ENCODE measurements around the gene CMIP.
"Not testable (repeated sequence)": the region's sequence is repeated elsewhere in the genome, so short reads cannot be mapped to it uniquely, and the experiment has no call there.

The CMIP gene

DNA sequence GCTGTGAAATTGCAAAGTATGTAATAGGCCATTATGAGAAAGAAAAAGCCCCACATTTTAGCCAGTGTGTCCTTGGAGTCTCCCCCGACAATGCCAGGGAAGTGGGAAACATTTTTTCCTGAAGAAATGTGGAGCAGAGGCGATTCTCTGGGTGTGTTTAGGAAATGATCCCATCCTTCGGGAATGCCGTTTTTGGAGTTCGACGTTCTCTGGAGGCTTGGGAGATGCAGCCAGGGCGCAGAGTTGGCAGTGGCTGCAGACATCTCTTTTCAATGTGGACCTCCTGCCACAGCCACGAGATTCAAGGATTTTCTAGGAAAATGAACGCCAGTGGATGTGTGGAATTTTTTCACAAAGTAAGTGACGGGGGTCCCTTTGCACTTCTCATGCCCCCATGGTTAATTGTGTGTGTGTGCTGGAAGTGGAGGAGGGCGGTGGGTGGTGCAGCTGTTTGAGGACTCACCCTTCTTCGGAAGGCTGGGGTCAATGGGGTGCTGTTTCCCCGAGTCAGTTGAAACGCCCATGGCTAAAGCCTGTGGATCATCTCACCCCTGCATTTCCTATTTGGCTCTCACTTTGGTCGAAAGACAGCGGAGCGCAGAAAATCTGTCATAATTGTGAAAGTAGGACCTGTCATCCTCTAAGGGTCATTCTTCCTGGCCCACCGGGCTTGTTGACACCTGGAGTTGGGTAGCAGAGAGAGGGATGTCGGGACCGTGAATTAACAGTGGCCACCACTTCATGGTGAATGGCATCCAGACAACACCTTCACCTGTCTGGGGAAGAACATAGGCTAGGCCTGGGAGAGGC, 73.2 kb downstream of the CMIP start:
- DNase-seq: no peak

DNA sequence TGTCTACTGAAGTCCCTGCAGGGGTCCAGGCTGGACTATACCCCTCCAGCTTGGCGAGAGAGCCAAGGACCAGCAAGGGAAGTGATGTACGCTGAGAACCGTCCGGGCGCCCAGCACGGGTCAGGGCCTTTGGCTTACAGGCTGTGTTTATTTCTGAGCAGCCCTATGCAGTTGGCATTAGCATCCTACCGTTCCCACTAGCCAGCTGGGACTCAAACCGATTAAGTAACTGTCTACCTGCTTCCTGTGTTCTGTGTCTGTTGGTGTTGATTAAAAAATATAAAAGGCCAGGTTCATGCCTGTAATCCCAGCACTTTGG, 73.8 kb downstream of the CMIP start:
- no peak for DNase-seq

DNA sequence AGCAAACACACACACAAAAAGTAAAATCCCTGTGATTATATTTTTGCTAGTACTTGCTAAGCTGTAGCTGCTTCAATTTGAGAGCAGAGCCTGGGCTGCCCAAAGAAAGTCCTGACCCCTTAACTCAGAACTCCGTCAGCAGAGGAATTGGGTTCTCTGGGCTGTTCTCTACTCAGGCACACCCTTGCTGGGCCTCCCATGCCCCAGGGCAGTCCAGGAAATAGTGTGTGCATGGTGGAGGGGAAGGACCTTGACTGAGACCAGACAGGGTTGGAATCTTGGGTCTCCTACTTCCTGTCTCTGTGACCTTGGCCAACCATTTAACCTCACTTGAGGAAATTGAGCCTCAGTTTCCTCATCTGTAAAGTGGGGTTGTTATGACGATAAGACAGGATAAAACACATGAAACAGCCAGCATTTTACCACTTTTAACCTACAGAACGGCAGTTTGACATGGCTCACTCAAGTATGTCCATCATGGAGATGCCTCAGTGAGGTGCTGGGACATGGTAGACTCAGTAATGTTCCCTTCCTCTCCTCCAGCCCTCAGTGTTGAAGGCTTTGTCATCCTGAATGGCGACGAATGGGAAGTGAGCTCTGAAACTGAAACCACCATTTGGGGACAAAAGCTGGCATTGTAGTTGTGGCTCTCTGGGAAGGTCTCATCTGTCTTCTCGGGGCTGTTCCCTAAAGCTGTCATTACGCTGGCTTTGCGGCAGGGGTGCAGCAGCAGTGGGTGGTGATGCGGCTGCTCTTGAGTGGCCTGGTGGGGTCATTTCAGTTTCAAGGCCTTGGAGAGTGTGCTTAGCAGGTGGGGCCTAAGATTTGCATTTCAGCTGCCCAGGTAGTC, 74.9 kb downstream of the CMIP start:
- DNase-seq: no peak

DNA sequence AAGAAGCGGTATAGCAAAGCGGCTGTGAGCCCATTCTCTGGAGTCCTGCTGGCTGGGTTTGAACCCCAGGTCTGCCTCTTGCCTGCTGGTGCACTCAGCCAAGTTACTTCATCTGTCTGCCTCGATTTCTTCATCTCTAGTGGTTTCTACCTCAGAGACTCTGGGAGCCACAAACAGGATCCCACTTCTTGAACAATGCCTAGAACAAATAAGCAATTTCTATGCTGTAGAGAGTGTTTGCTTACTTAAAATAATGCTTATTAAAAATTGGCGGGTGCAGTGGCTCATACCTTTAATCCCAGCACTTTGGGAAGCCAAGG, 75.5 kb downstream of the CMIP start:
- DNase-seq: no peak

DNA sequence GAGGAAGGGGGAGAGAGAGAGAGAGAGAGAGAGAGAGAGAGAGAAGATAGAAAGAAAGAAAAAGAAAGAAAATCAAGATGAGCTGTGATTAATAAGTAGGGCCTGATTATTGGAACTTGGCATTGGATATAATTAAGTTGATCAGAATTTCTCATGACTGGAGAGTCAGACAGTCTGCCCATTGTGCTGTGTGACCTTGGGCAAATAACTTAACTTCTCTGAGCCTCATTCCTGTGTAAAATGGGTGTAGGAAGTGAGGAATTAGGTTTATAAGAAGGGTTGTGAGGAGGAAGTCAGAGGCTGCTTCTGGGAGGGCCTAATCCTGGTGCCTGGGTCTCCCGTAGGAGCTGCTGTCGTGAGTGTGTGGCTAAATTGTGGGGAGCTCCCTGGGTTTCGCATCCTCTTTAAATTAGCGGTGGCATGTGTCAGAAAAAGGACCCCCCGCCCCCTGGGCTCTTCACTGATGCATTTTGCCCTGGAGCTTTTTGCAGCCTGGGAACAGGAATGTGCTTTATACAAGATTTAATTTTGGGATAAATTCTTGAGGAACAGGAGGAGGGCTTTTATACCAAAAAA, 76.0 kb downstream of the CMIP start:
- no peak for DNase-seq

DNA sequence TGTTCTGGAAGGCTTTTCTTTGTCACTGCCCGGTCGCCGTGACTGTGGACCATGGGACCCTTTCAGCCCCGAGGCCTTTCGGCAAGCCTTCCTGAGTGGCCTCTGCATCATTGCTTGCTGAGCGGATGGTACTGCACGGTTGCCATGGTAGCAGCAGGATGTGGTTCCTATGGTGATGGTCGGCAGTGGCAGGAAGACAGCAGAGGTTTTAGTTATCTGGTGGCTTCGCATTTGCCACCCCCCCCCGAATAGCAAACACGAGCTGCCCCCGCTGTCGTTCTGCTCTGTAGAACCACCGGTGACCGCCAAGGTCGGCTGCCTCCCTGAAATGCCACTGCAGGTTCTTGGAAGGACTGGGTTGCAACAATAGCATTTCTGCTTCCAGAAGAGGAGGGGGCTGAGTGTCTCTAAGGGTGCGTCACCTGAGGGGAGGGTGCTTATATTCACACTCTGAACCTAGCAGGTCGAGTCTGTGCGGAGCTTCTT, 76.6 kb downstream of the CMIP start:
- peak; percentile 43 to 87 (median 62) for DNase-seq

DNA sequence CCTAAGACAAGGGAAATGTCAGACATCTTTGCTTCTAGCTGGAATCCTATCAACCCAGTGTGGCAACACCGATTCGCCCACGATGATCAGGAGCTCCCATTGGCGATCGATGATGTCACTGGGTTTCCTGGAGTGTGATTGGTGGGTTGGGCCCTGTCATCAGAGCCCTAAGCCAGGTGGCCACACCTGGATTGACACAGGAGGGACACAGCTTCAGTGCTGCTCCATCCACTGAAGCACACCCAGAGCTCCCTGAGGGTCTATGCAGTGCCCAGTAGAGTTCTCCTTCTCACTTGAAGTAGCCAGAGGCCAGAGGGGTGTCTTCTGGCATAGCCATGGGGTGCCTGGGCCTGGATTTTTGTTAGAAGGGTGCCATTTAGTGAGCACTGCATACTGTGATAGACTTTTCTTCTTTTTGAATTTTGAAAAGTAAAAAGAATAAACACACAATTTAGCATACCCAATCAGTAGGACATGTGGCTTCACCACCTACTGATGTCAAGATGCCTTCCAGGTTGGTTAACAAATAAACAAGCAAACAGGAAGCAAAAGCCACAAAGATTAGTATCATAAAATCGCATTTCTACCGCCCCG, 77.6 kb downstream of the CMIP start:
- peak in 1 of 5 donors; percentile 50 for DNase-seq

DNA sequence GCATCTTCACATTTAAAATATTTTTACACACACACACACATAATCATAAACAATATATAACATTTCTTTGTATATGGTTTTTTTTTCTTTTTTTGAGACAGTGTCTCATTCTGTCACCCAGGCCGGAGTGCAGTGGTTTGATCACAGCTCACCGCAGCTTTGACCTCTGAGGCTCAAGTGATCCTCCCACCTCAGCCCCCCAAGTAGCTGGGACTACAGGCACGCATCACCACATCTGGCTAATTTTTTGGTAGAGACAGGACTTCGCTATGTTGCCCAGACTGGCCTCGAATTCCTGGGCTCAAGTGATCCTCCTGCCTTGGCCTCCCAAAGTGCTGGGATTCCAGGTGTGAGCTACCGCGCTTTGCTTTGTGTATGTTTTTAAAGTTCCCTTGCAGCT, 78.2 kb downstream of the CMIP start:
- not testable (repeated sequence) for DNase-seq

DNA sequence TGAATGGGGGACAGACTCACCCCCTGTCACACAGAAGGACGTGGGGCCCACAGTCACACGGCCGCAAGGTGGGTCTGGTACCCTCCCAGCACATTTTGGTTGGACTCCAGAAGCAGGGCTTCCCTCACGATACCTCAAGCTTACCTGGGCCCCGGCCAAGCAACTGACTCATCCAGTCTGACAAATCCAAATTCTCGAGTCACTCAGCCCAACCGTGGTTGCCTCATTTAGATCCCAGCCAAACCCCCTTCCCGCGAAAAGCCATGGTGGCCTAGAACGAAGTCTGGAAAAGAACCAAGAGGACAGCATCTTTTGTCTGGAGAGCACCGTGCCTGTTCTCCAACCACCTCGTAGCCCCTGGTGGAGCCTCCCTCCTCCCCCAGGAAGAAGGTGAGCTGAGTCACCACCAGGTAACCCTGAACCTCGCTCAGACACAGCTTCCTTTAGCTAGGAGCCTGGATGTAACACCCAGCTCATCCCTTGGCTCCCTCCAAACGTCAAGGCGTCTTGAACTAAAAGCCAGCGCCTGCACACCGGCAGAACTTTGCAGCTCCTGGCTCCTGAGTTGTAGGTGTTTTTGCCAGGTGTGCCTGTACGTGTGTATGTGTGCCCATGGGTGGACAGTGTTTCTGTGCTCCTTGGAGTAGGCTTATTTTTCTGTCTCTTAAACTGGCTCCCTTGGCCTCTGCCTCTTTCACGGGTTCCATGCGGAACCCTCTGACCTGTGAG, 78.9 kb downstream of the CMIP start:
- DNase-seq: no peak

DNA sequence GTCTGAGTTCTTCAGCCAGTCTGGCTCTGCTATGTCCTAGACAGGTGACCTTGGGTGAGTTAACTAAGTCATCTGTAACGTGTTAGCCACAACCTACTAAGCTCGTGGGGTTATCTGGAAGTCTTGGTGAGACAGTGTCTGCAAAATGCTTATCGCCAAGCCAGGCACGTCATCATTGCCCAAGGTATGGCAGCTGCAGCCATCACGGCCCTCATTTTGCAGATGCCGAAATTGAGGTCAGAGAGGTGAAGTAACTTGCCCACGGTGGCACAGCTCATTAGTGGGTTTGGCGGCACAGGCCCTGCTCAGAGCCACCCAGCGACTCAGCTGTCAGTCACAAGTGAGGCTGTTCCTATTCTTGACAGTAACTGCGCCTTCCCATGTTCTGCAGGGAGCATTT, 79.8 kb downstream of the CMIP start:
- peak in 3 of 5 donors; percentile 15 to 47 (median 37) for DNase-seq

DNA sequence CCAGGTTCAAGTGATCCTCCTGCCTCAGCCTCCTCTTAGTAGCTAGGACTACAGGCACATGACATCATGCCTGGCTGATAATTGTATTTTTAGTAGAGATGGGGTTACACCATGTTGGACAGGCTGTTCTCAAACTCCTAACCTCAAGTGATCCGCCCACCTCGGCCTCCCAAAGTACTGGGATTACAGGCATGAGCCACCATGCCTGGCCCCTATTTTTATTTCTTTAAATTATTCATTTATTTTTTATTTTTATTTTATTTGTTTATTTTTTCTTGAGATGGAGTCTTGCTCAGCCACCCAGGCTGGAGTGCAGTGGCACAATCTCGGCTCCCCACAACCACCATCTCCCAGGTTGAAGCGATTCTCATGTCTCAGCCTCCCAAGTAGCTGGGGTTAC, 80.3 kb downstream of the CMIP start:
- DNase-seq: not testable (repeated sequence)

DNA sequence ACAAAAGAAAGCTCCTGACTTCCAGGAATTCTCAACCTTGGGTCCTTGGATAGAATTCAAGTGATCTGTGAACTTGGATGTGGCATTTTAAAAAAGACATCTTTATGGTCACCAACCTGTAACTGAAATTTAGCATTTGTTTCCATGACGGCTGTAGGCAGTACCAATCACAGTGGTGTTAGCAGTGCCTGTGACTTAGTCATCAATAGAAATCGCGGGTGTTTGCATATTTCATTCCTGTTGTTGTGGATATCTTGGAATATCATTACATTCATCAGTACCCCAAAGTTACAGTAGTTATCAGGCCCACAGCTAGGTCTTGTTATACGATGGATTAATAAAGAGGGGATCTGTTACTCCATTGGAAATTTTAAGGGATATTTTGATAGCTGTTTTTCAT, 81.6 kb downstream of the CMIP start:
- DNase-seq: no peak

DNA sequence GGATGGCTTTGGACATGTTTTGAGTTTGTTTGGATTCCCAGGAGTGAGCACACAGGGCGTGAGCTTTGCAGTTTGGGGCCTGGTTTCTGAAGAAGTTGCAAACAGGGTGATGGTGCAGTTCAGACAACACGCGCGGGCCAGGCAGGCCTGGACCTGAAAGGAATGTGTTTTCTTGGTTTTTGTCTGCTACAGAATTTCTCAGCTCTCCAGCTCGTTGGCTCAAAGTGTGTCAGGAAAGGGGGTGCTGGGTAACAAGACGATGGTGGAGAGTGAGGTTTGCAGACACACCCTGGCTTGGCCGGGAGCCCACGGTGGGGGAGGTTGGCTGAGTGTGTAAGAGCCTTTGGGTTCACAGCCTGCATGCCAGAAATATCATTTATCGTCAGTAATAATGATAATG, 82.3 kb downstream of the CMIP start:
- no peak for DNase-seq

DNA sequence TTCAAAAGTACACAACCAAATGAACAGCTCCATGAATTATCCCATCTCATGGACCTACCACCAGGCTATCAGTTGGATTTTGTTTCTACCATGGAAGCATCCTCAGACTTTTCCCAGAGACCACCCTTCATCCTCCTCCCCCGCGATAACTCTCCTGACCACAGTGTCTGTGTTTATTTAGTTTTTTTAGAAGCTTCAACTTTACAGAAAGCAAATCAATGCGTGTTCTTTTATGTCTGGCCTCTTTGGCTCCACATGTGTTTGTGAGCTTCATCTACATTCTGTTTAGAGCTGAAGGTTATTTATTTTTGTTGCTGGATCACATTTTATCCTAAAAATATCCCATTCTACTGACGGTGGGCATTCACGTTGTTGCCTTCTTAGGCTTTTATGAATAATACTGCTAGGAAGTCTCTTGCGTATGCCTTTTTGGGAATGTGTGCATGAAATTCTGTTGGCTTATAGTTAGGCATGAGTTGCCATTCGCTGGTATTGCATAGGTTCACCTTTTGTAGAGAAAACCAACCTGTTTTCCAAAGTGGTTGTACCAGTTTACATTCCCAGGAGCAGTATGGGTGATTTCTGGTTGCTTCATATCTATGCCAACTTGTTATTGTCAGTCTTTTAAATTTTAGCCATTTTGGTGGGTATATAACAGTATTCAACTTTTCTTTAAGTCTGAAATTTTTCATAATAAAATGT, 83.0 kb downstream of the CMIP start:
- no peak for DNase-seq

DNA sequence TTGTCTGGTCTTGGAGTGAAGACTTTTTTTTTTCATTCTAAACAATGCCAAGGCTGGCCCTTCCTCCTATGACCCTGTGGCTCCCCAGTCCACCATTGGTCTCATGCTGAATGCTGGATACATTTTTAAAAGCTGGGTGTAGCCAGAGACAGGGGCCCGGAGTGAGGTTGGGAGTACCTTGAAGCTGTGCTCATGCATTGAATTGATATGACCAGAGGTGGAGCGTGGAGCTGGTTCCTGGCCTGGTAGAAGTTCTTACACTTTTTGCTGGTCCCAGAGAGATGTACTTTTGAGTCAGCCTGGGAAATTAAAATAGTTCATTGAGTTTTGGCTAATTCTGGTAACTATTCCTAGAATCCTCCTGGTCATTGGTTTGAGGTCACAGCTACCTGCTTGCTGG, 83.6 kb downstream of the CMIP start:
- no peak for DNase-seq

DNA sequence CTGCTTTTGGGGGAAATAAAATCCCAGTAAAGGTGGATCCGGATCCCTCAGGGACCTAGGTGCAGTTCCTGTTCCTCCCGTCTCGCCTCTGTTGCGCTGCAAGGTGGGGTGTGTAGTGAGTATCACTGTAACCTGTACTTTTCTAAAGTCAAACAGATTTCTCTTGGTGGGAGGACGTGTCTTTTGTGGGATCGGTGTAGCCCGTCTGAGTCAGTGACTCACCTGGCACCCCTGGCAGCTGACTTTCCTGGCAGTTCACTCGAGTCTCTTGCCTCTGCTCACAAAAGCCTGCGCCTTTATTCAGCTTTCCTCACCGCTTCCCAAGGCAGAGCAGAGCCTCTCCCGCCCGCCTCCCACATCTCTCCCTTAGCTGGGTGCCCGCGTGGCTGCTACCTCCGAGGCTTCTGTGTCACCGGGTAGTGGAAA, 85.7 kb downstream of the CMIP start:
- no peak for DNase-seq

DNA sequence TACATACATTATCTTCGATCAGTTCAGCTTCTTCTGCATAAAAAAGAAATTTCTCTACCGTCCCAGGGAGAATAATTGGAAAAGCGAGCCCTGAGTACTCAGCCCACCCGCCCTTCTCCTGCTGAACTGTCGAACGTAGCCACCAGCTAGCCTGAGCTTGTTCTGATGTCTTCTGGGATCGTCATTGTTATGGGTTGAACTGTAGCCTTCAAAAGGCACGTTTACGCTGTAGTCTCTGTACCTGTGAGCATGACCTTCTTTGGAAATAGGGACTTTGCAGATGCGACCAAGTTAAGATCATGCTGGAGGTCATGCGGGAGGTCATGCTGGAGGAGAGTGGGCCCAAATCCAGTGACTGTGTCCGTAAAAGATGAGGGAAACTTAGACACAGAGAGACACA, 86.2 kb downstream of the CMIP start:
- DNase-seq: no peak

DNA sequence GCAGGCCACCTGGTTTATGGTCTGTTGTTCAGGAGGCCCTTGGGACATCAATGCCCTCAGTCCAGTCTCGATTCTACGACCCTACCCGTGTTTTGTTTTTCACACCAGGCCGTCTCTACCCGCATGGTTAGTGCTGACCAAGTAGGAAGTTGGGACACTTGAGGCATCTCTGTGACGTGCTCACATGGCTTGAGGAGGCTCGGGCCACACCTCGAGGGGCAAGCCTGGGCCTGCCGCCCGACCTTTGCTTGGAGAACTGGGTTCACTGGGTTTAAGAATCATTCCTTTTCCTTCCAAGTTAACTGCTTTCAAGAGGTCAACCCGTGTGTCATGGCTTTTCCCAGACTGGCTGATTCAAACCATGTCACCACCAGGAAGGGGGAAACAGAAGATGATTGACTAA, 86.8 kb downstream of the CMIP start:
- DNase-seq: no peak

DNA sequence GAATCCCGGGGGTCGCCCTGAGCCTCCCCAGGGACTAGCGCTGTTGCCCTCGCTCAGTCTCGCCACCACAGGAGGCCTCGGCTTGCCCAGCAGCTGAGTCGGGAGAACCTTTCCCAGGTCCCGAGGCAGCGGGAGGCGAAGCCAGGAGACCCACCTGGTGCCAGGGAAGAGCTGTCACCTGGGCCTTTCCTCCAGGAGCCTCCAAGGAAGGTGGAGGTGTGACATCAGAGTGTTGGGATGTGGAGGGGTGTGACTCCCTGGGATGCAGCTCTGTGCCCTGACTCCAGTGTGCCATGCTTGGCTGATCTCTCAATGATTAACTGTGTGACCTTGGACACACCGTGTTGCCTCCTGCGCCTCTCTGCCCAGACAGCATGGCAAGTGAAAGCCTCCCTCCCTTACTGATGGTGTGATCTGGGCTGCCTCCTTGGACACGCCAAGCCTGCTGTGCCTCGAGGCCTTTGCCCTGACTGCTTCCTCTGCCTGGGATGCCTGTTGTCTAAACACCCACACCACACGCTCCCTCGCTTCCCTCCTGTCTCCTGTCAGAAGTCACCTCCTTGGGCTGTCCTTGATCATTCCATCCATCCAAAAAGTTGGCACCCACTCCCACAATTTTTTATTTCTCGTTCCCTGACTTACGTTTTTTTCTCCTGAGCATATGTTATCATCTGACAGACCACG, 88.0 kb downstream of the CMIP start:
- no peak for DNase-seq

DNA sequence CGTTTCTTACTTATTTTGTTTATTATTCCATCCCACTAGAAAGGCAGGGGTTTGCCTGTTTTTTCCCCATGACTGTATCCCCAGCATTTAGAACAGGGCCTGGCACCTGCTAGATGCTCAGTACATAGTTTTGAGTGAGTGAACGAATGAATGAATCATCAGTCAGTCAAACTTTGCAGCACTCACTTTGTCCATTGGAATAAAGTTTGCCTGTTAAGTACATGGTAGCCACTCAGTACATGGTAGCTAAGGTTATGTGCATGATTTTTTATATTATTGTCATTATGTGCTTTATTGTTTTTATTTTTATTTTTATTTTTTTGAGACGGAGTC, 88.5 kb downstream of the CMIP start:
- DNase-seq: no peak

DNA sequence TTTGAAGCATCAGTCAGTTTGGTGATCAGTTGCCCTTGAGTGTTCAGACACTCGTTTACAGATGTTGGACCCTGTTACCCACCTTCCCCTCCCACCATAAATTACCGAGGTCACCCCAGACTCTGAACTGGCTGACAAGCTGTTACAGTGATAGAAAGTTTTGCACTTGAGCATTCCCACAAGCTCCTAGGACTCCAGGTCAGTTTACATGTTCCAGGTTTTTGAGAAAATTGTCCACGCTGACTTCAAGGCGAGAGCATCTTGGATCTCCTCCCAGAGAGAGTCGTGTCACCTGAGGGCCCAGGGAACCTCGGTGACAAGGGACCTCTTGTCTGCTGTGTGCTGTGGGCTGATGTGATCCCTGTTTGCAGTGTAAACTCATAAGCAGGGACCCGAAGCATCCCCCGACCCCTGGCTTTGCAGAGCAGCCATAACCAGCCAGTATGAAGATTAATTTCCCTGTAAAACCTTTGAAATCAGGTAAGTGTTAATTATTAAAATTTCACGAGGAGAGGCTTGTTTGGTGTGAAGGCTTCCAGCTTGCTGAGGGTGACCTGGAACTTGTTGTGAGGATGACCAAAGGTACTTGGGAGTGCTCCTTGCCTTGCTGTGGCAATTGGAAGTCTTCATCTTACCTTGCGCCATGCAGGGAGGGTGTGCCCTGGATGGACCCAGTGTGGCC, 91.2 kb downstream of the CMIP start:
- DNase-seq: no peak

Measured in T-helper 1 cell (primary cell).